Hepatocyte (in vitro differentiated cells): ENCODE results near the gene CHORDC1. TPM values are rescaled to one million over a fixed set of nuclear protein-coding genes. Genes with fewer than 3 reads are reported as not detected.

Experiments
- DNase-seq: peaks from one replicate; pipeline ENCODE4 v3.0.0-alpha.2; 2016; ENCODE audit warnings: low spot score
- H2AFZ ChIP-seq: fragments of 200-600 bp; sonication (generic); 2 replicates; pipeline ENCODE4 v1.6.0; 2016; ENCODE audit warnings: antibody characterized with exemption, mild to moderate bottlenecking
- H3K27ac ChIP-seq: fragments of 200-600 bp; sonication (generic); 2 replicates; pipeline ENCODE4 v1.5.1; 2016; ENCODE audit warnings: mild to moderate bottlenecking
- H3K27me3 ChIP-seq: fragments of 200-600 bp; sonication (generic); 2 replicates; pipeline ENCODE4 v1.6.1; 2016
- H3K36me3 ChIP-seq: fragments of 200-600 bp; sonication (generic); replicated peaks from 2 replicates; pipeline ENCODE4 v1.5.1; 2016; ENCODE audit warnings: low read depth; ENCODE audit not compliant: insufficient read depth
- H3K4me1 ChIP-seq: fragments of 200-600 bp; sonication (generic); 2 replicates; pipeline ENCODE4 v1.5.1; 2016; ENCODE audit warnings: mild to moderate bottlenecking, moderate library complexity; ENCODE audit not compliant: insufficient read depth
- H3K4me2 ChIP-seq: fragments of 200-600 bp; sonication (generic); 2 replicates; pipeline ENCODE4 v1.6.0; 2016
- H3K4me3 ChIP-seq: fragments of 200-600 bp; sonication (generic); 2 replicates; pipeline ENCODE4 v1.5.1; 2016; ENCODE audit warnings: mild to moderate bottlenecking
- H3K79me2 ChIP-seq: fragments of 200-600 bp; sonication (generic); 2 replicates; pipeline ENCODE4 v1.6.0; 2017; ENCODE audit warnings: mild to moderate bottlenecking
- H3K9me2 ChIP-seq: fragments of 200-600 bp; sonication (generic); replicated peaks from 2 replicates; pipeline ENCODE4 v1.6.0; 2017; ENCODE audit warnings: mild to moderate bottlenecking; ENCODE audit not compliant: insufficient read depth
- H3K9me3 ChIP-seq: fragments of 200-600 bp; sonication (generic); 2 replicates; pipeline ENCODE4 v1.5.1; 2016; ENCODE audit warnings: low read depth, mild to moderate bottlenecking
- H4K20me1 ChIP-seq: fragments of 200-600 bp; sonication (generic); 2 replicates; pipeline ENCODE4 v1.6.0; 2016; ENCODE audit warnings: mild to moderate bottlenecking; ENCODE audit not compliant: insufficient read depth, poor library complexity, severe bottlenecking
- EZH2 ChIP-seq: fragments of 200-600 bp; sonication (generic); IDR thresholded peaks from 2 replicates; pipeline ENCODE4 v1.6.1; 2016; ENCODE audit warnings: antibody characterized with exemption, mild to moderate bottlenecking, borderline replicate concordance
- EZH2phosphoT487 ChIP-seq: fragments of 200-600 bp; sonication (generic); IDR thresholded peaks from one replicate; pipeline ENCODE4 v1.6.1; 2018; ENCODE audit warnings: antibody characterized with exemption, mild to moderate bottlenecking, low read depth, moderate library complexity; ENCODE audit not compliant: unreplicated experiment, severe bottlenecking
- WGBS: methylation state at CpG from one replicate; pipeline ENCODE4 v1.1.6; 2016; ENCODE audit warnings: low lambda C conversion rate; ENCODE audit errors: missing lambda C conversion rate; 5-methylcytosine and 5-hydroxymethylcytosine counted together
- polyA plus RNA-seq: library from polyadenylated mRNA; unstranded; fragments of >200 nt; fragmentation: Nextera tagmentation; extraction: Ambion mirVana; gene quantifications from 2 replicates; pipeline ENCODE4 v1.2.1, GENCODE V29; 2016
- total RNA-seq: library from RNA; depleted of rRNA; stranded (reverse); fragments of >200 nt; gene quantifications from 2 replicates; pipeline ENCODE4 v1.2.3, GENCODE V29; 2014
- TF ChIP-seq, protein P1 (sequence below): fragments of 200-600 bp; sonication (generic); IDR thresholded peaks from 2 replicates; pipeline ENCODE4 v1.5.1; 2016; ENCODE audit warnings: antibody characterized with exemption, mild to moderate bottlenecking; ENCODE audit not compliant: poor library complexity

CHORDC1 gene
- total and polyA plus RNA-seq, 2 experiments from 2014 or later: 35.9 to 46.6 TPM

DNA sequence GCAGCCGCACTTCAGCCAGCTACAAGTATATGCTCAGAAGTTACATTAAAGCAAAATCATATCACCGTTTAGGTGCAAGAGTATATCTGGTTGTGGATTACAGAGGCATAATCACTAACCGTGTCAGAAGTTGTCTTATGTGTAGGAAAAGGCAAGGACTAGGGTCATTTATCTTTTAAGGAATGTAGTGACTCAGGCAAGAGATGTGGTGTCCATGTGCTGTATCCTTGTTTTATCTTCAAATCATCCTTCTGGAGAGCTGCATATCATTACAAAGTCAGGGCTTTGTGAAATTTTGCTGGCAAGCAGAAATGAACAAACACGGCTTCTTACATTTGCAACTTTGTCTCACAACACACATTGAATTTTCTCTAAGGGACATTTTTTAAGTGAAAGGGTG, 12.7 kb upstream of the CHORDC1 start:
- Histone ChIP-seq H4K20me1 (no peaks in the 10 kb centered on the region), H3K27me3 (no peaks in the 10 kb centered on the region), H3K4me2 (peak overlapping the region; percentile 60), H2AFZ (no peak overlapping the region), H3K4me3 (no peak overlapping the region), H3K27ac (peak overlapping the region; percentile 80), H3K9me3 (no peaks in the 10 kb centered on the region), H3K4me1 (peaks cover 7% of the 10 kb centered on the region), H3K79me2 (no peaks in the 10 kb centered on the region), H3K9me2 (no peaks in the 10 kb centered on the region), H3K36me3 (no peaks in the 10 kb centered on the region)
- 68% methylated on average over 4 of the region's 4 CpGs for WGBS
- no peak for DNase-seq
- no peak for TF ChIP-seq EZH2

DNA sequence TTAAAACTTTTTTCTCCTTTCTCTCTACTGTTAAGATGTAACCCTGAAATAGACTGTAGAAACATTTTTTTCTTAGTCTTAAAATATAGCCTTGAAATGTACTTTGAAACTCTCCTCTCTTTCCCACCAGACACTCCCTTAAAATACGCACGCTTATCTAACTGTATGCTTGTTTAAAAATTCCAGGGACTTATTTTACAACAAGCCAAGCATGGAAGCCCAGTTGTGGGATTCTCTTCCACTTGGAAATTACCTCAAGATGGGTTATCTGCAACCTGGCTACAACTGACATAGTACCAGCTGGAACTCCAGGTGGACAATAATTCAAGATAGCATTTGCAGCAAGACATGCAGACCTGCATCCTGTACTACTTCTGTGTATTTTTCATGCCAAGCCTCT, 12.1 kb upstream of the CHORDC1 start:
- H3K36me3 ChIP-seq: no peaks in the 10 kb centered on the region
- H4K20me1 ChIP-seq: no peaks in the 10 kb centered on the region
- no peaks in the 10 kb centered on the region for H3K9me2 ChIP-seq
- H3K4me2 ChIP-seq: peak overlapping the region; percentile 60
- peak overlapping the region; percentile 80 for H3K27ac ChIP-seq
- peaks cover 7% of the 10 kb centered on the region for H3K4me1 ChIP-seq
- TF ChIP-seq EZH2: no peak
- TF ChIP-seq, protein P1, sequence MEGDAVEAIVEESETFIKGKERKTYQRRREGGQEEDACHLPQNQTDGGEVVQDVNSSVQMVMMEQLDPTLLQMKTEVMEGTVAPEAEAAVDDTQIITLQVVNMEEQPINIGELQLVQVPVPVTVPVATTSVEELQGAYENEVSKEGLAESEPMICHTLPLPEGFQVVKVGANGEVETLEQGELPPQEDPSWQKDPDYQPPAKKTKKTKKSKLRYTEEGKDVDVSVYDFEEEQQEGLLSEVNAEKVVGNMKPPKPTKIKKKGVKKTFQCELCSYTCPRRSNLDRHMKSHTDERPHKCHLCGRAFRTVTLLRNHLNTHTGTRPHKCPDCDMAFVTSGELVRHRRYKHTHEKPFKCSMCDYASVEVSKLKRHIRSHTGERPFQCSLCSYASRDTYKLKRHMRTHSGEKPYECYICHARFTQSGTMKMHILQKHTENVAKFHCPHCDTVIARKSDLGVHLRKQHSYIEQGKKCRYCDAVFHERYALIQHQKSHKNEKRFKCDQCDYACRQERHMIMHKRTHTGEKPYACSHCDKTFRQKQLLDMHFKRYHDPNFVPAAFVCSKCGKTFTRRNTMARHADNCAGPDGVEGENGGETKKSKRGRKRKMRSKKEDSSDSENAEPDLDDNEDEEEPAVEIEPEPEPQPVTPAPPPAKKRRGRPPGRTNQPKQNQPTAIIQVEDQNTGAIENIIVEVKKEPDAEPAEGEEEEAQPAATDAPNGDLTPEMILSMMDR: no peak
- TF ChIP-seq EZH2phosphoT487: no peak
- peak; percentile 33 for DNase-seq
- H3K4me3 ChIP-seq: no peak overlapping the region
- H3K9me3 ChIP-seq: no peaks in the 10 kb centered on the region
- peak overlapping the region; percentile 2 for H2AFZ ChIP-seq
- 47% methylated on average over 2 of the region's 2 CpGs for WGBS
- H3K79me2 ChIP-seq: no peaks in the 10 kb centered on the region
- no peaks in the 10 kb centered on the region for H3K27me3 ChIP-seq

DNA sequence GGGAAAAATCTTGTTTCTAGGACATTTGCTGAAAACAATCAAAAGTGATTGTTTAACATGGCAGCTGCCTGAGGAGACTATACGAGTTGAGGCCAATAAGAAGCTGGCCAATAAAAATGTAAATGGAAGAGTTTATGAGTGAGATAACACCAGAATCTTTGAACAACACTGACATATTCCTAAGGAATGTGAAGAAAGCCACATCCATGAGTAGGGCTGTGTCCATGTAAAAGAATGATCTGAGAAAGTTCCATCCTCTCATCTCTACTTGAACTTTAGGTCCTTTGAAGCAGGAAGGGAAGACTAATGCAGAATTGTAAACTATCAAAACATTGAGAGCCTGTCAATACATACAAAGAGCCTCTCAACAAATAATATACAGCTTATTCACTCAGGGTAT, 6.9 kb upstream of the CHORDC1 start:
- TF ChIP-seq EZH2phosphoT487 (no peak), EZH2 (no peak)
- TF ChIP-seq, protein P1: no peak
- WGBS: 60% methylated on average over 1 of the region's 1 CpG
- Histone ChIP-seq H2AFZ (no peak overlapping the region), H3K27ac (no peak overlapping the region), H3K9me2 (no peaks in the 10 kb centered on the region), H3K79me2 (no peaks in the 10 kb centered on the region), H3K9me3 (no peaks in the 10 kb centered on the region), H3K27me3 (no peaks in the 10 kb centered on the region), H3K36me3 (no peaks in the 10 kb centered on the region), H3K4me2 (no peak overlapping the region), H4K20me1 (no peaks in the 10 kb centered on the region), H3K4me1 (peaks cover 7% of the 10 kb centered on the region), H3K4me3 (no peak overlapping the region)
- DNase-seq: no peak

DNA sequence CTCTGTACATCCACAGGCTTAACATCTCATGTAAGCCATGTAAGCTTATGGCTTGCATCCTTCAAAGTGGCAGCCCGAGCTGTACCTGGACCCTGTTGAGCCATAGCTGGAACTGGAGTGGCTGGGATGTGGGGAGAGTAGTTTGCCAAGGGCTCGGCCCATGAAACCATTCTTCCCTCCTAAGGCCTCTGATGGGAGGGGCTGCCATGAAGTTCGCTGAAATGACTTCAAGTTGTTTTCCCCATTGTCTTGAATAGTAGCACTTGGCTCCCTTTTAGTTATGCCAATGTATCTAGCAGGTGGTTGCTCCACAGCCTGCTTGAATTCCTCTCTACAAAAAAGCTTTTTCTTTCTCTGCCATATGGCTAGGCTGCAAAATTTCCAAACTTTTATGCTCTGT, 5.2 kb upstream of the CHORDC1 start:
- Histone ChIP-seq H2AFZ (no peak overlapping the region), H3K36me3 (no peaks in the 10 kb centered on the region), H3K27me3 (no peaks in the 10 kb centered on the region), H3K9me2 (no peaks in the 10 kb centered on the region), H3K4me1 (no peaks in the 10 kb centered on the region), H3K4me2 (no peak overlapping the region), H3K79me2 (peaks cover 8% of the 10 kb centered on the region), H3K4me3 (no peak overlapping the region), H3K9me3 (no peaks in the 10 kb centered on the region), H4K20me1 (no peaks in the 10 kb centered on the region), H3K27ac (no peak overlapping the region)
- TF ChIP-seq, protein P1: no peak
- TF ChIP-seq EZH2 (no peak), EZH2phosphoT487 (no peak)
- 89% methylated on average over 3 of the region's 3 CpGs for WGBS
- no peak for DNase-seq
